ENCODE results near the gene DCUN1D5.

Gene DCUN1D5

GRCh38 chr11:103109818-103110388 is 17.9 kb upstream of the DCUN1D5 start:
- H3K4me1 Mint-ChIP-seq = peaks cover 39% of the 10 kb centered on the region
- peak overlapping the region; percentile 100 for H3K27ac Mint-ChIP-seq
- no peaks in the 10 kb centered on the region for H3K9me3 Mint-ChIP-seq
- H3K4me3 Mint-ChIP-seq = peak overlapping the region; percentile 97
- H3K27me3 Mint-ChIP-seq (ENCODE audit: low read depth, poor library complexity) = no peaks in the 10 kb centered on the region
- DNase-seq = peak; percentile 19
- peaks cover 20% of the 10 kb centered on the region for H3K36me3 Mint-ChIP-seq (ENCODE audit: low read depth)
- no peak for TF ChIP-seq CTCF (IDR thresholded peaks at IDR 0.05)

GRCh38 chr11:103108933-103109817 is 17.2 kb upstream of the DCUN1D5 start, which contains the start of gene DYNC2H1:
TSS of gene DYNC2H1 (plus strand) at chr11:103109426. CDS start at chr11:103109575, 149 bp downstream.
- Mint-ChIP-seq H3K36me3 (ENCODE audit: low read depth) (peaks cover 13% of the 10 kb centered on the region), H3K27me3 (ENCODE audit: low read depth, poor library complexity) (no peaks in the 10 kb centered on the region), H3K4me3 (peak within 1 kb of the TSS; percentile 97), H3K4me1 (peaks cover 39% of the 10 kb centered on the region), H3K27ac (peak within 1 kb of the TSS; percentile 100), H3K9me3 (no peaks in the 10 kb centered on the region)
- DNase-seq = peak; percentile 87
- TF ChIP-seq CTCF (IDR thresholded peaks at IDR 0.05) = peak; percentile 48

- Mint-ChIP-seq H3K36me3 (ENCODE audit: low read depth) (no peaks in the 10 kb centered on the region), H3K9me3 (no peaks in the 10 kb centered on the region), H3K27me3 (ENCODE audit: low read depth, poor library complexity) (peaks cover 62% of the 10 kb centered on the region), H3K4me3 (no peak overlapping the region), H3K27ac (no peak overlapping the region), H3K4me1 (peaks cover 5% of the 10 kb centered on the region)
- no peak for DNase-seq
- no peak for TF ChIP-seq CTCF (IDR thresholded peaks at IDR 0.05)
Observed at GRCh38 chr11:103097279-103097678, 5.3 kb upstream of the DCUN1D5 start.

- Mint-ChIP-seq H3K4me1 (peaks cover 24% of the 10 kb centered on the region), H3K9me3 (no peaks in the 10 kb centered on the region), H3K27ac (peak overlapping the region; percentile 99), H3K27me3 (ENCODE audit: low read depth, poor library complexity) (peaks cover 36% of the 10 kb centered on the region), H3K36me3 (ENCODE audit: low read depth) (peaks cover 23% of the 10 kb centered on the region), H3K4me3 (peak overlapping the region; percentile 92)
- peak; percentile 46 for DNase-seq
- TF ChIP-seq CTCF (IDR thresholded peaks at IDR 0.05) = no peak
Observed at GRCh38 chr11:103091064-103091800, 728 bp downstream of the DCUN1D5 start.

- no peak for DNase-seq
- H3K36me3 Mint-ChIP-seq (ENCODE audit: low read depth) = peaks cover 39% of the 10 kb centered on the region
- TF ChIP-seq CTCF (IDR thresholded peaks at IDR 0.05) = no peak
- no peak overlapping the region for H3K4me3 Mint-ChIP-seq
- no peaks in the 10 kb centered on the region for H3K9me3 Mint-ChIP-seq
- H3K4me1 Mint-ChIP-seq = peaks cover 18% of the 10 kb centered on the region
- no peak overlapping the region for H3K27ac Mint-ChIP-seq
- no peaks in the 10 kb centered on the region for H3K27me3 Mint-ChIP-seq (ENCODE audit: low read depth, poor library complexity)
Observed at GRCh38 chr11:103086461-103086860, 5.5 kb downstream of the DCUN1D5 start.
